K562 (cell line): ENCODE data around the gene MOCOS. TPM values are rescaled to one million over a fixed set of nuclear protein-coding genes. Genes with fewer than 3 reads are reported as not detected.

Experiments
- ARHGAP35 ChIP-seq: fragments of 450-650 bp; IDR thresholded peaks from 2 replicates; pipeline ENCODE4 v1.6.1; 2018; ENCODE audit not compliant: partially characterized antibody
- CBX8 ChIP-seq: fragments of 200-600 bp; sonication (generic); IDR thresholded peaks from 2 replicates; pipeline ENCODE4 v1.6.1; 2012; ENCODE audit warnings: borderline replicate concordance, mixed run types, low read depth, mild to moderate bottlenecking, moderate library complexity, mixed read lengths, low read length, control low read depth, inconsistent platforms; ENCODE audit not compliant: poor library complexity, severe bottlenecking; ENCODE audit errors: extremely low read depth
- EP400 ChIP-seq: fragments of 450-650 bp; IDR thresholded peaks from 2 replicates; pipeline ENCODE4 v1.6.1; 2017; ENCODE audit warnings: antibody characterized with exemption, mild to moderate bottlenecking, moderate library complexity
- FOXJ2 ChIP-seq: fragments of 200-800 bp; sonication (Bioruptor generic); IDR thresholded peaks from 2 replicates; pipeline ENCODE4 v1.6.1; 2016; ENCODE audit warnings: missing genetic modification characterization, missing compliant biosample characterization
- KAT8 ChIP-seq: fragments of 450-650 bp; IDR thresholded peaks from 2 replicates; pipeline ENCODE4 v1.6.1; 2016; ENCODE audit warnings: low read depth, mild to moderate bottlenecking
- KHSRP ChIP-seq: fragments of 450-650 bp; IDR thresholded peaks from 2 replicates; pipeline ENCODE4 v1.6.1; 2017
- KLF1 ChIP-seq: fragments of 450-650 bp; IDR thresholded peaks from 2 replicates; pipeline ENCODE4 v1.6.1; 2016; ENCODE audit warnings: missing genetic modification characterization, missing compliant biosample characterization
- MAFK ChIP-seq: IDR thresholded peaks from 2 replicates; pipeline ENCODE4 v1.6.1; 2011; ENCODE audit warnings: low read length, improper control_type of control experiment
- NEUROD1 ChIP-seq: fragments of 150-350 bp; IDR thresholded peaks from 2 replicates; pipeline ENCODE4 v1.6.1; 2014; ENCODE audit warnings: borderline replicate concordance, low read length, low read depth; ENCODE audit not compliant: partially characterized antibody
- NR2F6 ChIP-seq: fragments of 450-650 bp; formaldehyde crosslinking; IDR thresholded peaks from 2 replicates; pipeline ENCODE4 v1.4.0; 2020; ENCODE audit warnings: mild to moderate bottlenecking
- PRMT5 ChIP-seq: sonication (generic); formaldehyde crosslinking; IDR thresholded peaks from 2 replicates; pipeline ENCODE4 v1.5.0; 2020; ENCODE audit warnings: missing genetic modification reagents
- SMARCC2 ChIP-seq: fragments of 450-650 bp; IDR thresholded peaks from 2 replicates; pipeline ENCODE4 v1.6.1; 2017; ENCODE audit warnings: antibody characterized with exemption, moderate library complexity, mild to moderate bottlenecking, low read depth
- STAT6 ChIP-seq: sonication (generic); formaldehyde crosslinking; IDR thresholded peaks from 2 replicates; pipeline ENCODE4 v1.8.1; 2023; ENCODE audit warnings: mild to moderate bottlenecking, missing genetic modification reagents
- TFAP4 ChIP-seq: sonication (generic); formaldehyde crosslinking; IDR thresholded peaks from 2 replicates; pipeline ENCODE4 v1.8.0; 2022; ENCODE audit warnings: missing genetic modification reagents, mild to moderate bottlenecking, moderate library complexity, borderline replicate concordance
- THRB ChIP-seq: fragments of 450-650 bp; formaldehyde crosslinking; conservative IDR thresholded peaks from 2 replicates; pipeline ENCODE4 v1.4.0; 2022; ENCODE audit warnings: mild to moderate bottlenecking, missing genetic modification characterization
- TRIM28 ChIP-seq: fragments of 450-650 bp; IDR thresholded peaks from 2 replicates; pipeline ENCODE4 v1.6.1; 2017
- UBTF ChIP-seq, 2 experiments: IDR thresholded peaks; 2 replicates each; pipeline ENCODE4 v1.6.1; 2012; ENCODE audit warnings: improper control_type of control experiment in 2 of 2, low read depth in 2 of 2, low read length in 2 of 2, borderline replicate concordance in 1 of 2
- ZNF512 ChIP-seq: IDR thresholded peaks from 2 replicates; pipeline ENCODE4 v1.6.1; 2016; ENCODE audit warnings: missing genetic modification characterization, missing compliant biosample characterization
- ZNF717 ChIP-seq: fragments of 250-450 bp; sonication (Bioruptor Pico); IDR thresholded peaks from 2 replicates; pipeline ENCODE4 v1.5.0; 2021
- polyA plus RNA-seq, 8 experiments: library from polyadenylated mRNA; depleted of rRNA in 4 of 8; stranded (reverse) in 5 of 8; unstranded in 3 of 8; fragments of >200 nt; fragmentation: Nextera tagmentation in 2 of 8; fragmentation: Illumina TruSeq in 1 of 8; extraction: Ambion mirVana in 2 of 8; extraction: Trizol in 1 of 8; gene quantifications; 2 replicates each; pipeline versions ENCODE4 v1.2.1 to v1.2.3, GENCODE V29; 2011 to 2014; ENCODE audit warnings: inconsistent platforms in 1 of 8, missing spikeins in 1 of 8
- total RNA-seq, 7 experiments: library from RNA; depleted of rRNA in 6 of 7; stranded (reverse); fragments of >200 nt in 6 of 7; fragmentation: Illumina TruSeq in 2 of 7; extraction: Trizol in 2 of 7; gene quantifications; 2 replicates each; pipeline versions ENCODE4 v1.2.1 to v1.2.3, GENCODE V29; 2011 to 2021; ENCODE audit warnings: low replicate concordance in 1 of 7

Gene MOCOS
- total and polyA plus RNA-seq, 9 of the 15 experiments (the other 6 are each of a cell fraction or from before 2014, with no cell fraction given), result 4.5 to 12.4 (median 9.1) TPM

- no peak for TF ChIP-seq STAT6 (CRISPR knock-in tag)
- TF ChIP-seq TRIM28, result no peak
- no peak for TF ChIP-seq ZNF512 (tag)
- TF ChIP-seq SMARCC2, result peak; percentile 67; the same call in 1 of the 2 replicates
- no peak for TF ChIP-seq EP400
- no peak for TF ChIP-seq FOXJ2
- no peak for TF ChIP-seq ZNF717 (CRISPR knock-in tag)
- TF ChIP-seq TFAP4, result 0 out of 2 replicates have a peak, but pooled peaks have one; percentile 3
- TF ChIP-seq THRB (CRISPR knock-in tag), result no peak
- TF ChIP-seq CBX8, result no peak
- TF ChIP-seq KLF1 (tag), result no peak
- peak; percentile 31; the same call in 1 of the 2 replicates for TF ChIP-seq KHSRP
- TF ChIP-seq MAFK, result no peak
- no peak for TF ChIP-seq NR2F6 (CRISPR knock-in tag)
- TF ChIP-seq NEUROD1, result peak; percentile 47
- TF ChIP-seq KAT8, result no peak
- TF ChIP-seq PRMT5 (CRISPR knock-in tag), result no peak
- no peak for TF ChIP-seq UBTF (IDR thresholded peaks at IDR 0.05; ENCODE audit: borderline replicate concordance in 1 of 2, low read depth in 2 of 2, low read length in 2 of 2)
- TF ChIP-seq ARHGAP35, result no peak
Observed at GRCh38 chr18:36200354-36200771, 13.1 kb downstream of the MOCOS start (continued).
